Ecto neural progenitor cell (in vitro differentiated cells): ENCODE data around the gene GABBR2.
"Not testable (repeated sequence)": the region's sequence is repeated elsewhere in the genome, so short reads cannot be mapped to it uniquely, and the experiment has no call there.

Source experiments
- DNase-seq: peaks from one replicate; pipeline ENCODE4 v3.0.0-alpha.2; 2018; ENCODE audit warnings: low spot score

The GABBR2 gene

GRCh38 chr9:98596486-98596885 is 112.2 kb downstream of the GABBR2 start:
- no peak for DNase-seq

DNA sequence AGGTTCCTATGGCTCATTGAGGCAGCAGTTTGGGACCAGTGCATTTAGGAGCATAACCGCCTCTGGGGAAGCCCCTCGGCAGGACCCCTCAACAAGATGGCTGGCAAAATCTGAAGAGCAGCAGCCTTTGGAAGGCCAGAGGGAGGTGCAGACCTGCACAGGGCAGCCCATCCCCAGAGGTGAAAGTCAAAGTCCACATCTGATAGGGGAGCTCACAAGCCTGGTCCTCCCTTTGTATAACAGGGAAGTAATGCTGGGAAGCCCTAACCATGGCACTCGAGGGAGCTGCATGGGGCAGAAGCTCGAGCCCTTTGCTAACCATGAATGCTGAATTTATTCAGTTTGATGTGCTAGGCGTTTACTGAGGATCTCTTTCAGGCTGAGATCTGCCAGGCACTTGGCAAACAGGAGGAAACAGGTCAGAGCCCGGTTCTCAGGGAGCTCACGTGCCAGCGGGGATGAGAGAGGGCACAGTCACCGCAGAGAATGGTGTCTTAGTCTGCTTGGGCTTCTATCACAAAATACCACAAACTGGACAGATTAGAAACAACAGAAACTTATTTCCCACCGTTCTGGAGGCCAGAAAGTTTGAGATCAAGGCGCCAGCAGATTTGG is 114.1 kb downstream of the GABBR2 start:
- DNase-seq = no peak

DNA sequence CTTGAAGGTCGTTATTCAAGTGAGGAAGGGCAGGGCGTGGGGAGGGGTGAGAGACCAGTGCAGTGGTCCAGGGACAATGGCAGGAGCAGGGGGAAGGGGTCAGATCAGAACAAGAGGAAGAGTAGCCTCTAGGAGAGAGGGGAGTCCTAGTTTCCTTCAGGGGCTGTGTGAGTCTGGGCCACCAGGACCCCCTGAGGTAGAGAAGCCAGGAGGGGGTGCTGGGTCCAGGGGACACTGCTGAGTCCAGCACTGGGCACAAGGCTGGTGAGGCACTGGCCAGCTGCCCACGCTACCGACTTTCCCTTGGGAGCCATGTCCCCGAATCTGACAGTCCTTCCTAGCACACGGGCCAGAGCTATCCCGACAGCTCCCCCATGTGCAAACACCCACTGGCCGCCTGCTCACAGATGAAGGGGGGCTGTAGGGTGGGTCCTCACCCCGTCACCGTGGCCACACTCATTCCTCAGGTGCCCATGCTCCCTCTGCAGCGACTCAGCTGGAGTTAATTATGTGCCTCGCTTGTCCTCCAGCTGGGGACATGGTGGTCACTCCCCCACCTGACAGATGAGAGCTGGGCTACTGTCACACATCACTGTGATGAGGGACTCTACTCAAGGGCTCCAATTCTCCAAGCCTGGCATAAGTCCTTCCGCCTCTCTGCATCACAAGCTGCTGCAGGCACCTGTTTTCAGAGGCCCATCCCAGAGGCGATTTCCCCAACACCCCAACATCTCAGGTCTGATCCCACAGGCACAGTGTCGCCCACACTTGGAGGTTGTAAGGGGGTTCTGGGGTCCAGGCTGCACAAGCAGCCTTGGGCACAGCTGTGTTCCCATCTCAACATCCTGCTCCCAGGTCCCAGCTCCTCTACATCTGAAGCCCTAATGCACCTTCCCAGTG is 115.1 kb downstream of the GABBR2 start:
- DNase-seq = no peak

DNA sequence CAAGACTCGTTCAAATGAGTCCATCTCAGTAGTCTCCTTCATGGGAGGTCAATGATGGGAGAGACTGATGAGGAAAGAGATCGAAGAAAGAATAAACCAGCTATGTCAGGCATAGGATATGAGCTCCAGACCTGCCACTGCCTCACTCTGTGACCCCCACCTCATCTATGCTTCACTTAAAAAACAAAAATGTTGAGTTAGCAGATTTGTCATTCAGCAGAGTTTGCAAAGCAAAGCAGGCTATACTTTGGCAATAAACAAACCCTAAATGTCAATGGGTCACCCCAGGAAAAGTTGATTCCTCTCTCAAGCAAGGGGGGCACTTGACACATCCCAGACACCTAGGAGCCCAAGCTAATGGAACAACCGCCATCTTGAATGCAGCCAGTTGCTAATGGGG is 117.0 kb downstream of the GABBR2 start:
- no peak for DNase-seq

DNA sequence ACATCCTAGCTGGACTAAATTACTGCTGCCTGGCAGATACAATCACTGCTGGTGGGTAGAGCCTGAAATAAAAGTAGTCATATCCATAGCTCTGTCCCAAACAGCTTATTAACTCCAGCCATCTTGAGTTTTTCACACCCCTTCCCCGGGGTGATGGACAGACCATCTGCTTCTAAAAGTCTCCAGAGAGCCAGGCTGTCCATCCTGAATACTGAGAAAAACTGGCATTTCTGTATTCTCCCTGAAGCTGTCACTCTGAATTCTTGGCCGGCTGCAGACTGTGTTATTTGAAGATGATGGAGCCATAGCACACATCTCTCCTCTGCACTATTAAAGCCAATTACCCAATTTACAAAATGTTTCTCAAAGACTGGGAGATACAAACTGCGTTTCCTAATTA is 118.6 kb downstream of the GABBR2 start:
- DNase-seq = no peak

DNA sequence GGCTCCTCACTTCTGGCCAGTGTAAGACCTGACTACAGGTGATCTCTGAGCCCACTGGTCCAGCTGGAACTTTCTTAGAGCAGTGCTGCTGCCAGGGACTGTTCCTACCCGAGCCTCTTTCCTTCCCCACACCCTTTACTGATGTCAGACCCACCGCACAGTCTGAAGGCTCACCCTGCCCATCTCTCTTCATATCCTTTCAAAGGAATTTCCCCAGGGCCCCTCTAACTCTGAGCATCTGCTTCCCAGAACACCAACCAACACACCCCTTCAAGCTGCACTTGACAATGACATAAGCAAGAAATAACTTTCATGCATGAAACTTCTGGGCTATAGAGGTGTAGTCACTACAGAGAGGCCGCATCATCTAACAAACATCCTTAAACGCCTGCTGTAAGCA is 119.6 kb downstream of the GABBR2 start:
- DNase-seq = no peak

GRCh38 chr9:98584853-98585438 is 123.8 kb downstream of the GABBR2 start:
- not testable (repeated sequence) for DNase-seq

GRCh38 chr9:98584059-98584458 is 124.7 kb downstream of the GABBR2 start:
- no peak for DNase-seq

GRCh38 chr9:98583417-98583816 is 125.3 kb downstream of the GABBR2 start:
- DNase-seq = no peak

- DNase-seq = no peak
Measured at GRCh38 chr9:98580956-98581355, 127.8 kb downstream of the GABBR2 start.

- DNase-seq = no peak
Measured at GRCh38 chr9:98579700-98580099, 129.0 kb downstream of the GABBR2 start.

GRCh38 chr9:98577446-98577845 is 131.3 kb downstream of the GABBR2 start:
- DNase-seq = no peak

GRCh38 chr9:98576859-98577258 is 131.9 kb downstream of the GABBR2 start:
- no peak for DNase-seq

GRCh38 chr9:98576354-98576753 is 132.4 kb downstream of the GABBR2 start:
- no peak for DNase-seq

DNA sequence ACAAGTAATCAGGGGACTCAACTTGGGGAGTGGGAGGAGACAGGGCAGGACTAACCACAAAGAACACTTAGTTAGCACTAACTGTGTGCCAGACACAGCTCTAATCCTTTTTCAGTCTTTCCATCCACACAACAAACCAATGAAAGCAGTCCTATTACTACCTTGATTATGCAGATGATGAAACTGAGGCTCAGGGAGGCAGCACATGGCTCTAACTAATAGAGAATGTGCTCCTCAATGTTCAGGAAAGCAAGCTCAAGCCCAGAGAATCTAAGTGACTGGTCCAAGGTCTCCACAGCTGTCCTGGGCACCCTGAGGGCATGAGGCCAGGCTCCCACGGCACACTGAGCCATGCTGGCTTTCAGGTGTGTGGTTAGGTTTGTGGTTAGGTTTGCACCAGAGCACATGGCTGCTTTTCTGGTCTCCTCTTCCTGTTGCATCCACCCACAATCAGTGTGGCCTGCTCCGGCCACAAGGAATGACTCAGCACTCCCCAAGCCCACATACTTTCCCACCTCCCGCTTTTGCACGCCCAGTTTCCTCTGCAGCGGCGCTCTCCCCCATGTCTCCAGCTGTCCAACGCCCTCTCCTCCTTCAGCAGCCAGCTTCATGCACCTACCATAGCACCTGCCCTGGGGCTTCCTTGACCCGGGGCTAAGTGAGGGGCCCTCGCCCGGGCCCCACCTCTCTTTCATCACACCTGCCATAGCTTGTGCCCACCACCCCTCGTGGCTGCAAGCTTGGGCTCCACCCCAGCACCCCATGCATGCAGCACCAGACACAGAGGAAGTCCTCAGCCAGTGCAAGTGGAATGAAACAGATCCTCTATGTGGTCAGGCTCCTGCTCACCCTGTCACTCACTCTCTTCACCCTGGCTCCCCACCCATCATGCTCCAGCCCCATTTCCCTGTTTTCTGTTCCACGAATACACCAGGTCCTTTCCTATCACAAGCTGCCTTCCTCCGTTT is 133.1 kb downstream of the GABBR2 start:
- DNase-seq = no peak

GRCh38 chr9:98573749-98574278 is 134.9 kb downstream of the GABBR2 start:
- no peak for DNase-seq

- no peak for DNase-seq
Measured at GRCh38 chr9:98572796-98573195, 135.9 kb downstream of the GABBR2 start.

GRCh38 chr9:98572054-98572627 is 136.6 kb downstream of the GABBR2 start:
- DNase-seq = peak; percentile 30

- DNase-seq = no peak
Measured at GRCh38 chr9:98571643-98572042, 137.1 kb downstream of the GABBR2 start.

DNA sequence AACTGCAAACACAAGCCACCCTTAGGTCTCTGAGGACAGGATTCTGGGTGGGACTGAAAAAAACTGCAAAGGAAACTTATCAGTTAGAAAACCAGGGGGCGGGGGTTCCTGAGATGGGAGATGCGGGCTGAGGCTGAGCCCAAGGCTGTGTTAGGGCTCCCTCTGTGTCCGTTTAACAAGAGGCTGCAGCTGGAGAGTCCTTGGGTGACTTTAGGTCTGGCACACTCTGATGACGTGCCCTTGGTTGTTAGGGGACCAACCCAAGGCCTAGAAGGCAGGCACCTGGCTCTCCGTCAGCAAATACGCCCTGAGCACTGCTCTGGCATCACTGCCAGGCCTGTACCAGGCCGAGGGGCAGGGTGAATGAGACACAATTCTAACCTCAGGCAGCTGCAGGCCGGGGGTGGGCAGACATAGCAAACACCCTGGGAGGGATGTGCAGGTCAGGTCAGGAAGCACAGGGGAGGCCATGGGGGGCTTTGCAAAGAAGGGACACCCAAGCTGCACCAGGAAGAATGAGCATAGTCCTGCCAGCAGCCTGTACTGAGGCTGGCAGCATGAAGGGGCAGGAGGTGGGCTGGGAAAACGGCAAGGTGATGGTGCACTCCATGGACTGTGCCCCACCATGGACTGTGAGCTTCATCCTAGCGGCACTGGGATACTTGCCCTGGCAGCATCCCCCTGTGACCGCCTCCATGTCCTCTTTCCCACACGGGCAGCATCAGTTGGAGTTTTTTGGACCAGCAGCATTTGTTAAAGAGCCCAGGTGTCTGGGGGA is 137.9 kb downstream of the GABBR2 start:
- peak; percentile 52 for DNase-seq

DNA sequence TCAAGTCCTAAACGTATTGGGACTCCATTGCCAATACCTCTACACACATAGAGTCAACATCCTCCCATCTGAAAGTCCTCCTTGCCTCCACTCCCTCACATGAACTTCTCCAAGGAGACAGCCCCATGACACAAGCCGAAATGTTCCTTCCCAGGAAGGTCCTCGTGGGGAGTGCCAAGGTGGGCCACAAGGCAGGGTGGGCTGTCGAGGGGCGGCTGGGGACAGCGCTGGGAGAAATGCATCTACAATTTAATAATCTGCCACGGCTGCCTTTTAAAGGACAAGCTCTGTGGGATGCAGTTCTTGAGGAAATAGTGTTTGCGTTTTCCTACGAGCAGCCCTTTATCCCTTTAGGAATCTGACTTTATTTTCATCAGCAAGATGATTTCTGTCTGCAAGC is 138.7 kb downstream of the GABBR2 start:
- DNase-seq = peak; percentile 39
